BE2C (cell line): Measurements from ENCODE around the gene FAM118A.
A peak's percentile ranks its signal among the peaks of the same experiment; 100 is the strongest.
"Not testable (repeated sequence)": the region's sequence is repeated elsewhere in the genome, so short reads cannot be mapped to it uniquely, and the experiment has no call there.

Experiments used
- DNase-seq: peaks from one replicate; pipeline ENCODE4 v3.0.0-alpha.2; 2020
- H3K27me3 ChIP-seq: fragments of 250-450 bp; sonication (Bioruptor Pico); 2 replicates; pipeline ENCODE4 v1.5.1; 2020; ENCODE audit warnings: mild to moderate bottlenecking
- H3K36me3 ChIP-seq: fragments of 250-450 bp; sonication (Bioruptor Pico); 2 replicates; pipeline ENCODE4 v1.5.1; 2020; ENCODE audit warnings: mild to moderate bottlenecking
- H3K4me1 ChIP-seq: fragments of 250-450 bp; sonication (Bioruptor Pico); 2 replicates; pipeline ENCODE4 v1.5.1; 2020
- H3K4me3 ChIP-seq: 2 replicates; pipeline ENCODE4 v1.5.1; 2011; ENCODE audit warnings: low read depth, low read length
- H3K9me3 ChIP-seq: fragments of 250-450 bp; sonication (Bioruptor Pico); 2 replicates; pipeline ENCODE4 v1.5.1; 2020
- CTCF ChIP-seq: IDR thresholded peaks from 2 replicates; pipeline ENCODE4 v1.5.1; 2012; ENCODE audit warnings: mild to moderate bottlenecking, low read depth, low read length

FAM118A gene

GRCh38 chr22:45322873-45323525, 13.3 kb downstream of the FAM118A start:
- H3K36me3 ChIP-seq: peaks cover 42% of the 10 kb centered on the region
- H3K4me3 ChIP-seq: no peak overlapping the region
- no peaks in the 10 kb centered on the region for H3K9me3 ChIP-seq
- peaks cover 24% of the 10 kb centered on the region for H3K4me1 ChIP-seq
- DNase-seq: no peak
- TF ChIP-seq CTCF: no peak
- H3K27me3 ChIP-seq: no peaks in the 10 kb centered on the region

- H3K36me3 ChIP-seq: peaks cover 45% of the 10 kb centered on the region
- H3K4me1 ChIP-seq: peaks cover 19% of the 10 kb centered on the region
- DNase-seq: no peak
These were observed 14.0 kb downstream of the FAM118A start for GRCh38 chr22:45323695-45324094.

GRCh38 chr22:45324311-45324711, 14.6 kb downstream of the FAM118A start:
- DNase-seq: no peak
- Histone ChIP-seq H3K4me3 (no peak overlapping the region), H3K4me1 (peaks cover 19% of the 10 kb centered on the region), H3K27me3 (no peaks in the 10 kb centered on the region), H3K9me3 (no peaks in the 10 kb centered on the region), H3K36me3 (peaks cover 50% of the 10 kb centered on the region)
- TF ChIP-seq CTCF: no peak

More at GRCh38 chr22:45323695-45324094, 14.0 kb downstream of the FAM118A start:
- TF ChIP-seq CTCF: no peak
- H3K27me3 ChIP-seq: no peaks in the 10 kb centered on the region
- no peaks in the 10 kb centered on the region for H3K9me3 ChIP-seq
- no peak overlapping the region for H3K4me3 ChIP-seq

GRCh38 chr22:45328261-45328660, 18.5 kb downstream of the FAM118A start:
- not testable (repeated sequence) for H3K9me3 ChIP-seq, DNase-seq, H3K27me3 ChIP-seq, H3K4me3 ChIP-seq
- Histone ChIP-seq H3K4me1 (peaks cover 10% of the 10 kb centered on the region), H3K36me3 (peaks cover 71% of the 10 kb centered on the region)

- no peaks in the 10 kb centered on the region for H3K27me3 ChIP-seq
- no peaks in the 10 kb centered on the region for H3K9me3 ChIP-seq
- no peak overlapping the region for H3K4me3 ChIP-seq
- peaks cover 10% of the 10 kb centered on the region for H3K4me1 ChIP-seq
- DNase-seq: peak; percentile 74
- peaks cover 68% of the 10 kb centered on the region for H3K36me3 ChIP-seq
- no peak for TF ChIP-seq CTCF
These were observed 19.2 kb downstream of the FAM118A start for GRCh38 chr22:45328822-45329529.

GRCh38 chr22:45329530-45329936, 19.8 kb downstream of the FAM118A start:
- DNase-seq: peak; percentile 95
- no peaks in the 10 kb centered on the region for H3K9me3 ChIP-seq
- no peak overlapping the region for H3K4me3 ChIP-seq
- TF ChIP-seq CTCF: no peak
- peaks cover 10% of the 10 kb centered on the region for H3K4me1 ChIP-seq
- peaks cover 68% of the 10 kb centered on the region for H3K36me3 ChIP-seq
- no peaks in the 10 kb centered on the region for H3K27me3 ChIP-seq
